ENCODE measurements around the gene PCDHGC4. TPM values are rescaled to one million over a fixed set of nuclear protein-coding genes. Genes with fewer than 3 reads are reported as not detected.

PCDHGC4 gene
- total and polyA plus RNA-seq, 2 donors (not counting 3 experiments of a cell fraction or from before 2014, with no cell fraction given), result 0.25 to 2.1 TPM

DNA sequence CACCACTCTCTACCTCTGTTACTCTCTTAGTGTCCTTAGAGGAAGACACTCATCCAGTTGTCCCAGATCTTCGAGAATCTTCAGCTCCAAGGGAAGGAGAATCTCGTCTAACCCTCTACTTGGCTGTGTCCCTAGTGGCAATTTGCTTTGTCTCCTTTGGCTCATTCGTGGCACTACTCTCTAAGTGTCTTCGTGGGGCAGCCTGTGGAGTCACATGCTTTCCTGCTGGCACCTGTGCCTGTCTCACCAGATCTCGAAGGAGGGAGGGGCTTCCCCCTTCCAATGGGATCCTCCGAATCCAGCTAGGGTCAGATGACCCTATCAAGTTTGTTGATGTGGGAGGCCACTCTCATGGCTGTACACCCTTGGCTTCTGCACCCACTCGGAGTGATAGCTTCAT is 2.3 kb downstream of the PCDHGC4 start:
- no peak overlapping the region for H3K9ac ChIP-seq (replicated peaks; ENCODE audit: extremely low read depth, insufficient read depth, low read length)
- no peak overlapping the region for H2AFZ ChIP-seq (ENCODE audit: low read depth, low read length)
- H3K36me3 ChIP-seq (ENCODE audit: control insufficient read depth in 2 of 2, extremely low read depth in 1 of 2, insufficient read depth in 2 of 2, low read length in 2 of 2), result no peaks in the 10 kb centered on the region
- no peak for DNase-seq (ENCODE audit: low read depth, low spot score)
- CTCF ChIA-PET, result interaction anchor here (1.8 kb wide), 1 partner anchor 70 kb away, joined by 5 read pairs; no protein-coding TSS in a partner anchor
- H3K9me3 ChIP-seq (replicated peaks; ENCODE audit: control insufficient read depth, insufficient read depth, low read length), result no peaks in the 10 kb centered on the region
- no peak overlapping the region for H3K27ac ChIP-seq (ENCODE audit: insufficient read depth, low read depth, low read length)
- dilution Hi-C loops (cut with MboI; ENCODE audit: extremely low pct_ligation_motif_present, low sequenced_read_pairs) (no loop called here), intact Hi-C loops (cut with micrococcal nuclease) (no loop called here)
- FAIRE-seq, result no peak
- H4K20me1 ChIP-seq (replicated peaks; ENCODE audit: control insufficient read depth, extremely low read depth, insufficient read depth, low read length), result no peaks in the 10 kb centered on the region
- H3K4me2 ChIP-seq (ENCODE audit: insufficient read depth, low read length), result no peak overlapping the region
- H3K4me1 ChIP-seq (ENCODE audit: control insufficient read depth, extremely low read depth, insufficient read depth, low read length), result peaks cover 10% of the 10 kb centered on the region
- H3K9me1 ChIP-seq (replicated peaks; ENCODE audit: control insufficient read depth, extremely low read depth, insufficient read depth, low read length), result no peaks in the 10 kb centered on the region
- no peak overlapping the region for H3K4me3 ChIP-seq (replicated peaks in 1 of 3; ENCODE audit: insufficient read depth in 1 of 3, low read depth in 1 of 3, low read length in 3 of 3)
- peaks cover 12 to 30% of the 10 kb centered on the region in 2 experiments for H3K27me3 ChIP-seq (ENCODE audit: control insufficient read depth in 2 of 2, insufficient read depth in 2 of 2, low read length in 2 of 2)
- POLR2A ChIA-PET, result no interaction called here
- H3K79me2 ChIP-seq (ENCODE audit: control insufficient read depth, insufficient read depth, low read length), result no peaks in the 10 kb centered on the region
- no peak for TF ChIP-seq MAX (IDR thresholded peaks at IDR 0.05; ENCODE audit: insufficient read depth, insufficient read length)
- no peak for TF ChIP-seq MYC (IDR thresholded peaks at IDR 0.05; ENCODE audit: low read depth, low read length)
- TF ChIP-seq GATA2 (IDR thresholded peaks at IDR 0.05; ENCODE audit: insufficient read depth, insufficient read length, low read depth, low read length), result no peak
- no peak for TF ChIP-seq EZH2 (IDR thresholded peaks at IDR 0.05; ENCODE audit: borderline replicate concordance, low read depth, low read length, severe bottlenecking)
- TF ChIP-seq POLR2AphosphoS5 (IDR thresholded peaks at IDR 0.05; ENCODE audit: insufficient read depth, low read depth, low read length), result no peak
- TF ChIP-seq POLR2A (IDR thresholded peaks at IDR 0.05; ENCODE audit: low read depth, low read length), result no peak
- no peak for TF ChIP-seq FOS (IDR thresholded peaks at IDR 0.05; ENCODE audit: borderline replicate concordance, insufficient read depth, low read length)
- no peak for TF ChIP-seq JUN (IDR thresholded peaks at IDR 0.05; ENCODE audit: borderline replicate concordance, insufficient read depth, insufficient read length, low read depth)
- TF ChIP-seq CTCF (IDR thresholded peaks at IDR 0.05; ENCODE audit: extremely low read depth in 1 of 2, insufficient read depth in 1 of 2, low read depth in 1 of 2, low read length in 2 of 2), result no peak
- no TSS peak for BruUV-seq (replicated peaks)
